HS-5 (cell line): Measurements from ENCODE around the gene TAAR1.
"Not testable (repeated sequence)": the region's sequence is repeated elsewhere in the genome, so short reads cannot be mapped to it uniquely, and the experiment has no call there.

ENCODE experiments used
- DNase-seq: peaks from one replicate; pipeline ENCODE4 v3.0.0-alpha.2; 2012; ENCODE audit warnings: low read depth

Gene TAAR1, protein sequence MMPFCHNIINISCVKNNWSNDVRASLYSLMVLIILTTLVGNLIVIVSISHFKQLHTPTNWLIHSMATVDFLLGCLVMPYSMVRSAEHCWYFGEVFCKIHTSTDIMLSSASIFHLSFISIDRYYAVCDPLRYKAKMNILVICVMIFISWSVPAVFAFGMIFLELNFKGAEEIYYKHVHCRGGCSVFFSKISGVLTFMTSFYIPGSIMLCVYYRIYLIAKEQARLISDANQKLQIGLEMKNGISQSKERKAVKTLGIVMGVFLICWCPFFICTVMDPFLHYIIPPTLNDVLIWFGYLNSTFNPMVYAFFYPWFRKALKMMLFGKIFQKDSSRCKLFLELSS

DNA sequence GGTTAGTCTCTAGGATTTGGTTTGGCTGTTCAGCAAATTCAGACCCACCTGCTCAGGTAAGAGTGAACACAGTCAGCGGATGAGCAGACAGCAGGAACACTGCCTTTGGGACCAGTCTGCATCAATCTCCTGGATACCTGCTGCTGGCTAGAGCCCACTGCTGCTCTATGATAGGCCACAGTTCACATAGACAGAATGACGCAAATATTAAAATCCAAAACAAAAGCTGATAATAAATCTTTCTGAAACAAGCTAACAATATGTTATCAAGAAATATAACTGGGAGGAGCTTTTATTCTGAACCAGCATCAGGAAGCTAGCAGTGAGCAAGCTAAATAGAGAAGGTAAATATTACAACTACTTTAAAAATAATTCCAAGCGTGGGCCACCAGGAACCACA is at the start of gene TAAR1:
Gene TAAR1 (minus strand): TSS at position 101 of the 400 bp plus-strand sequence. CDS start 13,179 bp downstream, outside the sequence.
- no peak for DNase-seq

DNA sequence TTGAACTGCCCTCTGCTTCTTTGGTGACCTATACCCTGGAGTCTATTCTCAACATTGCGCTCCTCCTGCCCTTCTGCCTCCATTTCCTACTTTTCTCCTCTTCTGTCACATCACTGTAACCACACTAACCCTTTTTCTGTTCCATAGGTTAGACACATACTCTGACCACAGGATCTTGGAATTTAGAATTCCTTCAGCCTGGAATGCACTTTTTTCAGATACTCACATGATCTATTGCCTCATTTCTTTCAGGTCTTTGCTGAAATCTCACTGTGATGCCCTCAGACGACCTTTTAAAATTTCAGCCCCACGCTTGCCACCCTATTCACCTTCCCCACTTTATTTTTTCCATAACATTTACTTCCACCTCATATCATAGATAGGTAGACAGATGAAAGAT is 49.8 kb upstream of the TAAR1 start:
- DNase-seq = no peak

DNA sequence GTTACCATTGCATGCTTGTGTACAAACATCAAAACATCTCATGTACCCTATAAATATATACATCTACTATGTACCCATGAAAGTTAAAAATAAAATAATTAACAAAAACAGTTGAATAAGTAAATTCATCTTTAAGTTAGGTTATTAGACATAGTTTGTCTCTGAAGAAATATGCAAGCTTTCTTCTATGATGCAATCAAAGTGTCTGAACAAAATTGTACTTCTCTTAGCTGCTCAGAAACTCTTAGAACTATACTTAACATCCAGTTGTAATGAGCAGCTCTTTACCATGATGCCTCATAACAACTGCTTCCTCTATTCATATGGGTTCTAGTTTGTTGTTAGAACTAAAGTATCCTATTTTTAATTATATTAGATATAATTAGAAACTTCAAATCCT is 49.0 kb upstream of the TAAR1 start:
- no peak for DNase-seq

DNA sequence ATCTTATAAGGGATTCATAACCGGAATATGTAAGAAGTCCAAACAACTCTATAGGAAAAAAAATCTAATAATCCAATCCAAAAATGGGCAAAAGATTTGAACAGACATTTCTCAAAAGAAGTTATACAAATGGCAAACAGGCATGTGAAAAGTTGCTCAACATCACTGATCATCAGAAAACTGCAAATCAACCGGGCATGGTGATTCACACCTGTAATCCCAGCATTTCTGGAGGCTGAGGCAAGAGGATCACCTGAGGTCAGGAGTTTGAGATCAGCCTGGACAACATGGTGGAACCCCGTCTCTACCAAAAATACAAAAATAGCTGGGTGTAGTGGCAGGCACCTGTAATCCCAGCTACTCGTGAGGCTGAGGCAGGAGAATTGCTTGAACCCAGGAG is 47.8 kb upstream of the TAAR1 start:
- not testable (repeated sequence) for DNase-seq

DNA sequence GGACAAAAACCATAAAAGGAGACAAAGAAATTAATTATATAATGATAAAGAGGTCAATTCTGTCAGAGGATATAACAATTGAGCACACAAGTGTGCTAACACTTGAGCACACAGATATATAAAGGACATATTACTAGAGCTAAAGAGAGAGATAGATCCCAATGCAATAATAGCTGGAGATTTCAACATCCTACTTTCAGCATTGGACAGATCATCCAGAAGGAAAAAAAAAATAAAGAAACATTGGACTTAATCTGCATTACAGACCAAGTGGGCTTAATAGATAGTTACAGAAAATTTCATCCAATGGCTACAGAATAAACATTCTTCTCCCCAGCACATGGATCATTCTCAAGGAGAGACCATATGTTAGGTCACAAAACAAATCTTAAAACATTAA is 45.0 kb upstream of the TAAR1 start:
- DNase-seq = no peak

DNA sequence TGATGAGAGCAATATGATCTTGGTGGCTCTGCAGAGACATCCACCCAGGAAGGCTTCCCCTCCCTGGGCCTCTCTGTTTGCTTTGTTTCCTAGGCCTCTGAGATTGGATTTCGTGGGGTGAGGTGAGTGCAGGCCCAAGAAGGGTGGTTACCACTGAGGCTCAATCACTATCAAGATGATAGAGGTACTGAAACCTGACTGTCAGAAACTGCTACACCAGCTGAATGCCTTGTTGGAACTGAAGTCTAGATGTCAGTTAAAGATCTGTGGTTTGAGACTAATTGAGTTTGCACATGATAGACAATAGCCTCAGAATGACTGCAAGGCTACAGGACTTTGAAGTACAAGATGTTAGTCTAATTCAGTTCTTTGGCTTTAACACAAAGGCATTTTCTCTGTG is 39.6 kb upstream of the TAAR1 start:
- no peak for DNase-seq

DNA sequence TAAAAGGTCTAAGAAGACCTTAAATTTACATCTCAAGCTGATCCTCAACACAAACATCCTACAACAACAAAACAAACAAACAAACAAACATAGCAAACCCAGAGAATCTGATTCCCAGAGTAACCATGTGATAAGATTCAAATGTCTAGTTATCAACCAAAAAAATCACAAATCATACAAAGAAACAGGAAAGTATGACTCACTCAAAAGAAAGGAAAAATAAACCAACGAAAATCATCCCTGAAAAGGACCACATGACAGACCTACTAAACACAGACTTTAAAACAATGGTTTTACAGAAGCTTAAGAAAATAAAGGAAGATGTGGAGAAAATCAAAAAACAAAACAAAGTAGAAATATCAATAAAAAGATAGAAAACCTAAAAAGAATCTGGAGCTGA is 36.8 kb upstream of the TAAR1 start:
- DNase-seq = no peak

DNA sequence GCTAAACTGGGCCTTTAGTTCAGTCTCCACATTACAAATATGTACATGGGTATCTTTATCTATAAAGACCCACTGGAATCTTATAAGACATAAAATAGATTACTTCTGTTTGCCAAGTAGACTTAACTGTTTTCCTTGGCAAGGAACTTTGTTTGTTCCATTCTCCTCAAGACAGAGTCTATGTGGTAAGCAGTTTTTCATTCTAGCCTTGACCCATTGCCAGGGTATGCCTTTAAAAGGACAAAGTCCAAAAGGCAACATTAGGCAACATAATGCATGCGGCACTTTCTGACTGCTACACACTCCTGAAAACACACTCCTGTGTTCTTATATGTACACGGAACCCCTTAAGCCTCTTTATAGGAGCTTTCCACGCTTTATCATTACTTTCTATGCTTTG is 34.5 kb upstream of the TAAR1 start:
- DNase-seq = no peak

DNA sequence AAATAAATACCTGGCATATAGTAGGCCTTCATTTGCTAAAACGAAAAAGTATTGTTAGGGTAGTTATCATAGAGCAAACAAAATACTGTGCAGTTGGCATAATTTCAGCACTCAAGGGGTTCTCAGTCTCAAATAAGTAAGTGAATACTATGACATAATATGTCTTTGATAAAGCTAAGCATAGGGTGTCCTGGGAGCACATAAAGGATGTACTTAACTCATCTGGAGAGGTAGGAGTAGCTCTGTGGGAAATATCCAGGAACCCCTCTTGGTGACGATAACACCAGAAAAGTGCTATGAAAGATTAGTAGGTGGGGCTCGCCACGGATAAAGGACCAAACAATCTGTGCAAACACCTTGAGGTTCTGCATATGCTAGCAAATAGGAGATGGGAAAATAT is 31.7 kb upstream of the TAAR1 start:
- DNase-seq = no peak

DNA sequence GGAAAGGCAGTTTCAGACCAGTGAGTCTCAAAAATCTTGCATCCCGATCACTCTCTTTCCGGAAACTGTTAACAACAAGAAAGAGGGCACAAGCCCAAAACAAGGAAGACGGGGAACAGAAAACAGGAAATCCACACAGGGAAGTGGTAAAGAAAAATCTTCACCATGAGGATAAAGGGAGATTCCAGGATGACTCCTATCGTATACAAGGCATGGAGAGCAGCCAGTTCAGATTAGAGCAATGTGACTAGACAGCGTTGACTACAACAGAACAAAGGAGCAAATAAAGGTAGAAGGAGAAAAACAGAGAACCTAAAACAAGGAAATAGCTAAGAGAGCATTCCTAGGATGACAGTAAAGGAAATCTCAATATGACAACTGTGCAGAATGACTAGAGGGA is 28.3 kb upstream of the TAAR1 start:
- peak; percentile 53 for DNase-seq

DNA sequence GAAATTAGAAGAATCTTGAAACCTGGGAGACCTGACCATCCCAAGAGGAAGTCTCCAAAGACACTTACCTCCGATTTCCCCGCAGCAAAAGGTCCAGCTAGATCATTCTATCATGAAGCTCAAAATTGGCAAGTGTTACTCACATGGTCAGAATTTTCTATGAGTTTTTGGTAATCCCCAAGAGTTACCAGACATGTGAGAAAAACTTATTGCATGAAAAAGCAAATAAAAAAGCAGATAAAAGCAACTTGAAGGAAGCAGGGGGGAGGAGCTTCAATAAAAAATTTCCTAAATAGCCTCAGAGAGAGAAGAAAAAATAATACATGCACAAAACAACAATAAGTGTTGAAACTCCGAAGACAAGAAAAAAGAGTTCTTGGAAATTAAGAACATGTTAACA is 27.5 kb upstream of the TAAR1 start:
- DNase-seq = no peak

DNA sequence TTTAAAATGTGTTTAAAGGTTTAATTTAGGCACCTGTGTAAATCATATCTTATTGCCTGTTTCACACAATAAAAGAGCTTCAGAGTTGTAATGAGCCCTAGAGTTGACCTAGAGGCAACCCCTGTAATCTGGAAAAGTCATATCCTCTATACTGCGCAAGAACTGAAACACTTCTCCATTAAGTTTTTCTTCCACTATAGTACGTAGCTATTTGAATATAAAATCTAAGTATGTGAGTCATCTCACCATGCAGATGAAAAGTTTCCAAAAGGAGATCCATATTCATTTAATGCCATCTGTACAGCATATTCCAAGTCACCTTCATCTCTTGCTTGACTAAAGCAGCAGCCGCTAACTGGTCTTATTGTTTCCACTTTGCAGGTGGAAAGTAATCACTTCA is 26.0 kb upstream of the TAAR1 start:
- no peak for DNase-seq

DNA sequence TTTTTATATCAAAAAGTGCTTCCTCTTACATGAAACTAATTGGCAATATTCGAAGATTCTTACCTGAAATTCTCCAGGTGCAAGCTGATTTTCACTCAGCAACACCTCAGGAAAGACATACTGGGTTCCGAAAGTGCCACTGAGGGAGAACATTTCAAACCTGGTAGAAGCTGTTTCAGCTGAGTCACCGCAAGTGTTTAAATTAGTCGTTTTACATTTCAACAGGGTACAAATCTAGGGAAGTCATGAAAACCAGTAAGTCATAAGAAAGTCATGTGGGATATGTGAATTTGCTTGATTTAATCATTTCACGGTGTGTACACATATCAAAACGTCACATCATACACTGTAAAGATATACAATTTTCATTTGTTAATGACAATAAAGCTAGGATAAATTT is 25.3 kb upstream of the TAAR1 start:
- no peak for DNase-seq

DNA sequence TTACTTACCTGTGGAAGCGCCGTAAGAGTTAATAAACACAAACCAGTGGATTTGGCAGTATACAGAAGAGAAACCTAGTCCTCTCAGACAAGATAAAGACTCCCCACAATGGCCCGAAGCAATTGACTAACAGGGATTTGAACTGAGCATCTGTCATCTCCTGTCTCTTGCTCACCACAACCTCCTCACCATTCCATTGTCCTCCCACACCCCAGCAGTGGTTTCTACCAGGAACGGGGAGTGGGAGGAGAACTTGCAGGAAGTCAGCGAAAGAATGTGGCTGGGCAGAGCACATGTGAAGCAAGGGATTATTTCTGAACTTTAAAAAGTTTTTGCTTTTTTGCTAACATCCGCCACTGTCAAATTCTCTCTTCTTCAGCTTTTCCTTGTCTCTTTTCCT is 24.6 kb upstream of the TAAR1 start:
- no peak for DNase-seq

DNA sequence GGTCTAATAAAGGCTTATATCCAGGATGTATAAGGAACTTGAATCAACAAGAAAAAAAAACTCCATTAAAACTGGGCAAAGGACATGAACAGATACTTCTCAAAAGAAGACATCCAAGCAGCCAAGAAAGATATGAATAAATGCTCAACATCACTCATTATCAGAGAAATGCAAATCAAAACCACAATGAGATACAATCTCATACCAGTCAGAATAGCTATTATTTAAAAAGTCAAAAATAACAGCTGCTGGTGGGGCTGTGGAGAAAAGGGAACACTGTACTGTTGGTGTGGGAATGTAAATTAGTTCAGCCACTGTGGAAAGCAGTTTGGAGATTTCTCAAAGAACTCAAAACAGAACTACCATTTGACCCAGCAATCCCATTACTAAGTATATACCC is 20.1 kb upstream of the TAAR1 start:
- not testable (repeated sequence) for DNase-seq

DNA sequence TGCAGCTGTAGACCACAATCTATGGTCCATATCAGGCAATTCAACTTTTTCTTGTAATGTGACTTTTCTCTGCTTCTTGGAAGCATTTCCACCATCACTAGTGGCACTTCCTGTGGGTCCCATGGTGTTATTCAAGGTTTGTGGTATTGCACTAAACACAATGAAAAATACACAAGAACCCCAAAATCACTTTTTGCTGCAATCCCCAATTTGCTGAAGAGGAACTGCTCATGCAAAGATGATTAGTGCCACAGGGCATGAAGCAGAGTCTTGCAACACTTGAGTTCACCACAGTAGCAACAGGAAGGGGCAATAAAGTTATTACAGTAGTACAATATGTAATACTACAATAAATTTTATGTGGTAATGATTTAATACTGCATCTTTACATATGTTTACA is 16.8 kb upstream of the TAAR1 start:
- no peak for DNase-seq

DNA sequence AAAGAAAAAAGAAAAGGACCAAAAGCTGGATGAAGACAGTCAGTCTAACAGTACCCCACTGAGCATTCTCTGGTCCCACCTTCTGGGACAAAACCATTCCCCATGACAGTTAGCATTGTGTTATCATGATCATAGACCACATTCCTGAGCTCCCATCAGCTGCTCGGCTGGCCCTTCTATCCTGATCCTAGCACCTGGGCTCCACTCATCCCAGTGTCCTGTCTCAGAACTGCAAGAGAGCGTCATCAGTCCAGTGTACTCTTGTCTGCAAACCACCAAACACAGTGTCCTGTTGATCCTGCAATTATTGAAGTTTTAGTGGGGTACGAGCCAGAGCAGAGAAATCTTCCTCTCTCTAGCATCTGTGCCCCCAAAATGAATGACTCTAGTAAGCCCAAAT is 16.0 kb upstream of the TAAR1 start:
- DNase-seq = no peak

DNA sequence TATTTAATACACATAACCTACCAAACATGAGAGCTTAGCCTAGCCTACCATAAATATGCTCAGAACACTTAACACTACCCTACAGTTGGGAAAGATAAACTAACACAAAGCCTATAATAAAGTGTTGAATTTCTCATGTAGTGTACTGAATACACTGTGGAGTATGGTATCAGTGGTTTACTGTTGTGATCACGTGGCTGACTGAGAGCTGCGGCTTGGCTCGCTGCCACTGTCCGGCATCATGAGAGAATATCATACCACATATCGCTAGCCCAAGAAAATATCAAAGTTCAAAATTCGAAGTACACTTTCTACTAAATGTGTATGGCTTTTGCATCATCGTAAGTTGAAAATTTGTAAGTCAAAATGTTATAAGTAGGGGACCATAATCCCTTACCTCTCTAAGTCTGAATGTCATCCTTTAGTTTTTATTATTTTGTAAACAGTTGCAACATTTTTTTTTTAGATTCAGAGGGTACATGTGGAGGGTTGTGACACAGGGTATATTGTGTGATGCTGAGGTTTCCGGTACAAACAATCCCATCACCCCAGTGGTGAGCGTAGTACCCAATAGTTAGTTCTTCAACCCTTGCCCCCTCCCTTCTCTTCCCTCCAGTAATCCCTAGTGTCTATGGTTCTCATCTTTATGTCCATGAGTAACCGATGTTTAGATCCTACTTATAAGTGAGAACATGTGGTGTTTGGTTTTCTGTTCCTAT is 14.6 kb upstream of the TAAR1 start:
- no peak for DNase-seq

DNA sequence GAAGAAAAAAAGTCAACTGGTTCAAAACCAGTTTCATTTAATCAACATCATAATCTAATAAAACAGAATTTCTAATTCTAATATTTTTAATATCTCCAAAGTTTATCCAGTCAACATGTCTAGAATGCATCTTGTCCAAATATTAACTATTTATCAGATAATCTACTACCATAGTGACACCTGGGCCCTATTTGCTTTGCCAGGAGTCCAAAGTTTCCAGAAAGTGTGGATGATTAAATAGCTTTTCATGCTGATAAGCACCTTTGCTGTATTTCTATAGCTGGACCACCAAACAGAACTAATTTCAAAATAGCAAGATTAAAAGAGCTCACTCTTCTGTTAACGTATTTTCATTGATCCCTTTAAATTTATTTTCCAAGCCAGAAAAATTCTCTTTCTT is 12.3 kb upstream of the TAAR1 start:
- DNase-seq = no peak

DNA sequence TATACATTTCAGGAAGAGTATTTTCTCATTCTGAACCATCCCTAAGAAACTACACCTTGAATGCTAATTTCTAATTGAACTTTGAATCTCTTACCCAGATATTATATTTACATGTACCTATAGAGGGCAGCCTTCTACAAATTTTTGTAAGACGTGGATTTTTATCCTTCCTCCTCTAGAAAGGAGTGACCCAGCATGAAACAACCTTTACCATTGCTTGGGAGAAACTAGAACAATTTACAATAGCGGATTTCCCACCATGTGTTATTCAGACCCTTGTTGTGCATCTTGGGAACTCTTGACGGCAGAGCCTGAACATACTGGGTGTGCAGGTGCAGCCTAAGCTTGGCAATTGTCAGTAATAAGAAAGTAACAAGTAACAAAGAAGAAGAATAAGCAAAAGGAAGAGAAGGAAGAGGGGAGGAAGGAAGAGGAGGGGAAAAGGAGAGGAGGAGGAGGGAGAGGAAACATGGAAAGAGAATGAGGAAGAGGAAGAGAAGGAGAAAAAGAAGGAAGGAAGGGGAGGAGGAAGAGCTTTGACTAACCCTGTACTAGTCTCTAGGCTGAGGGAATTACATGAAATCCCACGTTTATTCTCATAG is 10.8 kb upstream of the TAAR1 start:
- DNase-seq = no peak

DNA sequence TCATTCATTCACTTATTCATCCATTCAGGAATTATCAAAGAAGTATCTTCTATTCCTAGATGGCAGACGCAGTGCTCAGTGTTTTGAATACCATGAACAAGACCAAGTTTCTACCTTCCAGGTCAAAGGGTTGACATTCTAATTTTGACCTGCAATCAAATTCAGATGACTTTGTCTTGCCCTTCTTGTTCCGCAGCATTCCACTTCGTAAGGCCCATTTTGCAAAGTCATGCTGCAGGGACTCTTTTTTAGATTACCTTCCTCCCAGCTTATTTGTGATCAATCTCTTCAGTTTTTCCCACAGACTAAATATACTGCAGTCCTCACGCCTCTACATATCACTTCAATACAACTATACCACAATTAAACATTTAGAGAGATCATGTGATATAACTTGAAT is 7.1 kb upstream of the TAAR1 start:
- no peak for DNase-seq

DNA sequence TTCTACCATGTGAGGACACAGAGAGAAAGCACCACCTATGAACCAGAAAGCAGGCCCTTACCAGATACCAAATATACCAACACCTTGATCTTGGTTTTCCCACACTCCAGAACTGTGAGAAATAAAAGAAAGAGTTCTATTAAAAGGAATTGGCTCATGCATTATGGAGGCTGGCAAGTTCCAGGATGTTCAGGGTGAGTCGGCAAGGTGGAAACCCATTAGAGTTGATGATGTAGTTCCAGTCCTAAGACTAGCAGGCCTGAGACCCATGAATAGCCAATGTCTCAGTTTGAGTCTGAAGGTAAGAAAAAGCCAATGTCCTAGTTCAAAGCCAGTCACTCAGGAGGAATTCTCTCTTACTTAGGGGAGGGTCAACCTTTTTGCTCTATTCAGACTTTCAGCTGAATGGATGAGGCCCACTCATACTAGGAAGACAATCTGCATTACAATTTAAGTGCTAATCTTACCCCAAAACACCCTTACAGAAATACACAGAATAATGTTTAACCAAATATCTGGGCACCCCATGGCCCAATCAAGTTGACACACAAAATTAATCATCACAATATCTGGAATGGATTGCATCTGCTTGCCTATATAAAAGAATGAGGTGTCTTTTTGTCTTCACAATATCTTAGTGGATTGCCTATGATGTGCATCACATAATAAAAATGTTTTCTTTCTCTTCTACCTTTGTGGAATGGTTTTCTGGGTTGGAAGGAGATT is 5.5 kb upstream of the TAAR1 start:
- no peak for DNase-seq

DNA sequence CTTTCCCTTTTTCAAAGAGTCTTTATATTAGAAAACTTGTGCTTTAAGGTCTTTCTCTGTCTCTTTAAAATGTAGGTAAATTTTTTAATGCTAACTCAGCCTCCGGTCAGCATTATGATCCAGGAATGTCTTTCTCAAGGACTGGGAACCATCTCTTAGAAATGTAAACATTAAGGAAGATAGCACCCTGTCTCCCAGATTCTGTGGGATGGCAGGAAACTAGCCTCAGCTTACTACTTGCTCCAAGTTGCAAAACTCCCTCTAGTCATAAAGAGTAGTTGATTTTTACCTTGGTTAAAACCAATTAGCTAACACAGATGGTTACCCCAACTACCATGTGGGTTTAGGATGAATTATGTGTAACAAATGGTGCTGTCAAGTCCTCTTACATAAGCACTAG is 4.7 kb upstream of the TAAR1 start:
- DNase-seq = no peak
